ENCODE data around the gene GRID1. TPM values are rescaled to one million over a fixed set of nuclear protein-coding genes. Genes with fewer than 3 reads are reported as not detected.

GRID1 gene
- total RNA-seq, 1 donor from 2014 or later = 0.22 TPM

GRCh38 chr10:86202226-86202735, 164.3 kb downstream of the GRID1 start:
- H3K4me3 Mint-ChIP-seq (ENCODE audit: low read depth) = no peak overlapping the region

GRCh38 chr10:86200867-86201266, 165.7 kb downstream of the GRID1 start:
- no peaks in the 10 kb centered on the region for H3K36me3 Mint-ChIP-seq (ENCODE audit: insufficient read depth)
- no peaks in the 10 kb centered on the region for H3K4me1 Mint-ChIP-seq (ENCODE audit: low read depth)
- no peak overlapping the region for H3K27ac Mint-ChIP-seq
- H3K27me3 Mint-ChIP-seq = peaks cover 44% of the 10 kb centered on the region
- no peaks in the 10 kb centered on the region for H3K9me3 Mint-ChIP-seq (ENCODE audit: low read depth)
- H3K4me3 Mint-ChIP-seq (ENCODE audit: low read depth) = no peak overlapping the region
- TF ChIP-seq CTCF (IDR thresholded peaks at IDR 0.05; ENCODE audit: unreplicated experiment) = no peak
- DNase-seq (ENCODE audit: low spot score, unreplicated experiment) = no peak

More at GRCh38 chr10:86202226-86202735, 164.3 kb downstream of the GRID1 start:
- no peak for DNase-seq (ENCODE audit: low spot score, unreplicated experiment)
- Mint-ChIP-seq H3K4me1 (ENCODE audit: low read depth) (no peaks in the 10 kb centered on the region), H3K27me3 (peaks cover 29% of the 10 kb centered on the region), H3K9me3 (ENCODE audit: low read depth) (no peaks in the 10 kb centered on the region), H3K36me3 (ENCODE audit: insufficient read depth) (no peaks in the 10 kb centered on the region), H3K27ac (no peak overlapping the region)
- TF ChIP-seq CTCF (IDR thresholded peaks at IDR 0.05; ENCODE audit: unreplicated experiment) = no peak

GRCh38 chr10:86200269-86200668, 166.3 kb downstream of the GRID1 start:
- DNase-seq (ENCODE audit: low spot score, unreplicated experiment) = no peak
- Mint-ChIP-seq H3K27me3 (peaks cover 49% of the 10 kb centered on the region), H3K4me3 (ENCODE audit: low read depth) (no peak overlapping the region), H3K36me3 (ENCODE audit: insufficient read depth) (no peaks in the 10 kb centered on the region), H3K27ac (no peak overlapping the region), H3K9me3 (ENCODE audit: low read depth) (no peaks in the 10 kb centered on the region), H3K4me1 (ENCODE audit: low read depth) (no peaks in the 10 kb centered on the region)
- TF ChIP-seq CTCF (IDR thresholded peaks at IDR 0.05; ENCODE audit: unreplicated experiment) = no peak

GRCh38 chr10:86199041-86199440, 167.6 kb downstream of the GRID1 start:
- TF ChIP-seq CTCF (IDR thresholded peaks at IDR 0.05; ENCODE audit: unreplicated experiment) = no peak
- H3K36me3 Mint-ChIP-seq (ENCODE audit: insufficient read depth) = no peaks in the 10 kb centered on the region
- no peak overlapping the region for H3K27ac Mint-ChIP-seq
- no peak for DNase-seq (ENCODE audit: low spot score, unreplicated experiment)
- H3K27me3 Mint-ChIP-seq = peaks cover 49% of the 10 kb centered on the region
- no peak overlapping the region for H3K4me3 Mint-ChIP-seq (ENCODE audit: low read depth)
- H3K9me3 Mint-ChIP-seq (ENCODE audit: low read depth) = no peaks in the 10 kb centered on the region
- H3K4me1 Mint-ChIP-seq (ENCODE audit: low read depth) = no peaks in the 10 kb centered on the region

- Mint-ChIP-seq H3K36me3 (ENCODE audit: insufficient read depth) (no peaks in the 10 kb centered on the region), H3K4me1 (ENCODE audit: low read depth) (no peaks in the 10 kb centered on the region), H3K27ac (no peak overlapping the region), H3K27me3 (peaks cover 49% of the 10 kb centered on the region), H3K4me3 (ENCODE audit: low read depth) (no peak overlapping the region), H3K9me3 (ENCODE audit: low read depth) (no peaks in the 10 kb centered on the region)
- no peak for DNase-seq (ENCODE audit: low spot score, unreplicated experiment)
- no peak for TF ChIP-seq CTCF (IDR thresholded peaks at IDR 0.05; ENCODE audit: unreplicated experiment)
These were observed 168.3 kb downstream of the GRID1 start for GRCh38 chr10:86198271-86198670.

Measured in progenitor cell of endocrine pancreas (in vitro differentiated cells).